Activated CD4-positive, alpha-beta T cell treated with anti-CD3 and anti-CD28 coated beads, Interleukin-2, amount 50 U/mL, for 1 hour (primary cell): Measurements from ENCODE around the gene SLIT3.
"Not testable (repeated sequence)": the region's sequence is repeated elsewhere in the genome, so short reads cannot be mapped to it uniquely, and the experiment has no call there.

ENCODE experiments used
- DNase-seq: peaks from one replicate; pipeline ENCODE4 v3.0.0-alpha.2; 2020

SLIT3 gene

DNA sequence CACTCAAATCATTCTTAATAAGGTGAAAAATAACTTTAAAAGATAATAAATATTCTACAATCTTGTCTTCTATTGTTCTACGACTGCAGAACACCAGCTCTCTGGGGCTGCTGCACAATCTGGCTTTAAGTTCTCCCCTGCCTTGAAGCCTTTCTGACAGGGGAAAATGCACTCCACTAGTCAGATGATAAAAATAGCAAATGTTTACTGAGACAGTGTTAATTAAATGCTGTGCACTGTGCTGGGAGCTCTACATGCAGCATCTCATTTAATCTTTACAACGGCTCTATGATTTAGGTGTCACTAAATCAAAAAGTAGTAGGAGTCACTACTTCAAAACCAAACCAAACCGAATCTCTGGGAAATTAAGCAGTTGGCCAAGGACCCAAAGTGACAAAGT lies 132.7 kb downstream of the SLIT3 start:
- no peak for DNase-seq

DNA sequence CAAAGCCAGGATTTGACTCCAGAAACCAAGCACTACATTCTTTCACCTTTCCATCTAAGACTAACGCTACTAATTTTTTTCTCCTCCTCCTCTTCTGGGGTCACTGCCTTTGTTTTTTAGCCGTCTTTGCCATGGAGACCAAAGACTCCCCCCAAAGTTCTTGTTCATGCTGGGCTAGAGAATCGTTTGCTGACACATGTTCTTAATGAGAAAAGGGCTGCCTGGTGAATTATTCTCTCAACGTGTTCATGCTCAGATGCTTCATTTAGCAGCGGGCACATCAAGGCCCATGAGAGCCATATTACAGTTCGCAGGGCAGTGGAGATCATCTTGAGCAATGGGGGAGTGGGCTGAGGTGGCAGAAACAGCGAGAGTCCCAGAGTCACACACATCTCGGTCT lies 134.9 kb downstream of the SLIT3 start:
- no peak for DNase-seq

DNA sequence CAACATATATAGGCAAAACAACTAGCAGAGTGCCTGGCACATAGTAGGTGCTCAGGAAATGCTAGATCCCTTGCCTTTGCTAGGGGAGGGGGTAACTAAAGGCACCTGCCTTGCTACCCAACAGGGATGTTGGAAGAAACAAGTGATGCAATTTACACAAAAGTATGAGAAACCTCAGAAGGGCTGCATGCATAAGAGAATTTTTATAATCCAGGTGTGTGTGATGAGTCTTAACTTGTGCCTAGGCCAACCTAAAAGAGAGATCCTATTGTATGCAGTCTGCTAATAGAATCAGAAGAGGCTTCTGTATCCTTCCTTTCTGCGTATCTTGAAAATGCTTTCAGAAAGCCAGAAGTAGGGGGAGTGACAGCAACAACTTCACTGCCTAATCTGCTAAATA lies 135.9 kb downstream of the SLIT3 start:
- no peak for DNase-seq

DNA sequence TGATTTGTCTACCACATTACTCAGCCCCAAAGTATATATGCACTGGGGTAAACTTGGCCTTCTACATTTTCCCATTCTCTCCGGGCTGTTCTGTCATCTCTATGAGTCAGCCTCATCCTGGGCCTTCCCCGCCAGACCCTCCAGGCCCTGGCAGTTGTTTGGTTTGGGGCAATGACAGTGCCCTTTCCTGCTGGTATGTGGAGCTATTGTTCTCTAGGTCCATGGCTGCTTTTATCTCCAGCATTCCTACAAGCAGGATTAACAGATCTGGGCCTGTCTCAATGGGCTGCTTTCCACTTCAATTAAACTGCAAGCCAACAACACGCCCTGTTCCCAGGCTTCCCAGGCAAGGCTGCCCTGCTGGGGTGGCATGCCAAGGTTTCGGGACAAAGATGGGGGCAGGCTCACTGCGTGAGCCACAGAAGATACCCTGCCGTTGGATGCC lies 136.4 kb downstream of the SLIT3 start:
- no peak for DNase-seq

DNA sequence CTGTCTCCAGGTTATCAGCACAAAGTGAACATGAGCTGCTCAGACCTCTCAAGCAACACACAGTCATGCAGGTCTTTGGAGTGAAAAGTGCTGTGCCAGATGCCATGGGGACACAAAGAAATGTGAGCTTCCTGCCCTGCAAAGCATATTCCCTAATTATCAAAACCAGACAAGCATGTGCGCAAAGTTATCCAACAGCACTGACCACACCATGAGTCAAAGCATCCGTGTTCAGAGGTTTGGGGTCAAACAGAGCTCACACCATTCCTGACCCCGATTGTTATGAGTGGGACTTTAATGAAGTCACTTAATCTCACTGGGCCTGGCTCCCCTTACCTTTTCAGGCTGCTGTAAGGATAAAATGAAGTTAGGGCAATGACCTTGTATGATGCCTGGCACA lies 138.5 kb downstream of the SLIT3 start:
- DNase-seq: no peak

DNA sequence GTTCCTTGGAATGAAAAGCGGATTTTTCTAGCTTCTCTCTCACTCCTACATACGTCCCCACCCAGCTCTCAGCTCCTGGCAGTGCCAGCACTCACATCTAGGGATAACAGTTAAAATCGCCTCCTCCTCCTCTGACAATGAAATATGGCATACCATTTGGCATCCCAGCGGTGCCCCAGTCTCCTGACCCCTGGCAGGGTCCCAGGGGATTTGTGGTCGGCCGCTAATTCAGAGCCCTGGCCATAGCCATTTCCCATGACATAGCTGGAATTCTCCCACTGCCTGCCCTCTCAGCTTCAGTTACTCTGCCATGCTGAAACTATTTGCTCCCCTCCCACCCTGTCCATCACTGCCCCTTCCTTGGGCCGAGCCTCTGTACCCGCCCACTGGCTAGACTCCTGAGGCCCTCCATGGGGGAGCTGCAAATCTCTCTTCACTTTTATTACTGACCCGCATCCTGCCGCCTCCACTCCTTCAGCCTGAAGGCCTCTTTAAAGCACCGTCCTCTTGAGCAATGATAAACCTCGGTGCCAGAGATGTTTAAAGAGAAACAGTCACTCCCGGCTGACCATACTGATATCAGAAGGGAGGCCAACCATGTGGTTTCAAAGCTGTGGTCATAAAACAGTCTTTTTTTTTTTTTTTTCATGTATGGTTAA lies 139.8 kb downstream of the SLIT3 start:
- DNase-seq: no peak

DNA sequence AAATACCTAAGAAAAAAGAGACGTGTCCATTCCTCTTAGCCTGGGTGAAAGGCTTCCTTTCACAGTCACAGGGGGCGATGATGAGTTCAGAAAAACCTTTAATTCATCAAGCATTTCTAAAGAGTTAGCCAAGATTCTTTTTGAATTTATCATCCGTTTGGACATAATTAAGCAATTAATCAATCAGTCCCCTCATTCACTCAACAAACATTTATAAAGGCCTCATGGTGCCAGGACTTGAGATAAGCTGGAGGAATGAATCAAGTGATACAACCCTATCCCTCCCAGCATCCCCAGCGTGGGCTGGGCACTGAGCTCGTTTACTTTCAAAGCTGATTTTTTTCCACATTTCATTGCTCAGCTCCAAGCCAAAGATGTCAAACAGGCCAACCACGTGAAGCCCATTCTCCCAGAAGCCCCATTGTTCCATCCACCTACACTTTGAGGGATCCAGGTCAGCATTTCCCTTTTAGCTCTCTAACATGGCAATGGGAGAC lies 140.5 kb downstream of the SLIT3 start:
- DNase-seq: no peak

DNA sequence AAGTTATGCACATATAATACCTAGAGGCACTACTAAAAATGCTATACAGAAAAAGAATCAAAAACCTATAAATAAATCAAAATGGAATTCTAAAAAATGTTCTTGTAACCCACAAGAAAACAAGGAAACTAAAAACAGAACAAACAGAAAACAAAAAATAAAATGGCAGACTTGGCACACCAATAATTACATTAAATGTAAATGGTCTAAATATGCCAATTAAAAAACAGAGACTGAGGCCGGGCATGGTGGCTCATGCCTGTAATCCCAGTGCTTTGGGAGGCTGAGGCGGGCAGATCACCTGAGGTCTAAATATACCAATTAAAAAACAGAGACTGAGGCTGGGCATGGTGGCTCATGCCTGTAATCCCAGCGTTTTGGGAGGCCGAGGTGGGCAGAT lies 142.2 kb downstream of the SLIT3 start:
- DNase-seq: no peak

DNA sequence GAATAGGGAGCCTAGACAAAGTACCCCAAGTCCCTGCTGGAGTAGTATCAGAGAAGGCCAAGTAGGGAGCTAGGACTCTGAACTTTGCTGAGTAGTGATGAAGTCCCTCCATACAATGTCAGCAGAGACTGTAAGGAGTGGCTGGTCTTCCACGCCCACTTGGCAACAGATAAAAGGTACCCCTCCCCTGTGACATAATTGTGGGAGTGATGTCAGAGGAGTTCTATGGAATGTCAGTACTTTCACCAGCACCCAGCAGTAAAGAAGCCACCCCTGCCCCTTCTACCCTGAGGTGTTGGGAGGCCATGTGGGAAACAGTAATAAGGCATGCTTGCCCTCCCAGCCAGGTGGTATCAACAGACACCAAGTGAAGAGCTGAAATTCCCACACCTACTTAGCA lies 143.9 kb downstream of the SLIT3 start:
- no peak for DNase-seq

DNA sequence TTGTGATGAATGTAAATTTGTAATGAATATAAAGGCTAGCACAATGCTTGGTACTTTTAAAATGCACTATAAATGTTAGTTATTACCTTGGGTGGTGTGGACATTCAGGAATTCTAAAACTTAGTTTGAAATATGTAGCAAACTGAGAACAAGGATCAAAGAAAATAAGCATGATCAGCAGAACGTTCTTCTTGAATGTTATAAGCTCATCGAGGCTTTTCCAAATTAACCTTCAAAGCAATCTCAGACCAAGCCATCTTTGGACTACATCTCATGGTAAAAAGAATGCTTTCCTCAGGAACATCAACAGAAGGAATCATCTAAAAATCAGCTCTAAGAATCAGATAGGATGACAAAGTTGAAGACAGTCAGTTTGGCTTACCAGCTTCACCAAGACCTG lies 146.3 kb downstream of the SLIT3 start:
- DNase-seq: no peak

DNA sequence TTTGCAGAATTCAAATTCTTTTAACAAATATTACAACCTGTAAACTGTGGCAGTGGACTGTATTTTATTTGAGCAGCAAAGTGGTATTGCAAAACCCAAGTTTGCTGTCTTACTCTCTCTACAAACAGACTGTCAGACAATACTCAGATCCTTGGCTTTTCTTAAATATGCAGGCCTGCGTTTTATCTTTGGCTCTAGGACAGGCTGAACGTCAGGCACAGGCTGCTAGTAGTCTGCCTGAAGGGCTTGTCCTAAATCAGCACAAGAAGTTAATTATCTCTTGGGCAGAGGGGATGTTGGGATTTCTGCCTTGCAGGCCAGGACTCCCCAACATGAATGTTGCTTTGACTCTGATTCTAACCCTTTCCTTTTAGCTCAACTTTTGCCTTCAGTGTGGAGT lies 147.5 kb downstream of the SLIT3 start:
- no peak for DNase-seq

DNA sequence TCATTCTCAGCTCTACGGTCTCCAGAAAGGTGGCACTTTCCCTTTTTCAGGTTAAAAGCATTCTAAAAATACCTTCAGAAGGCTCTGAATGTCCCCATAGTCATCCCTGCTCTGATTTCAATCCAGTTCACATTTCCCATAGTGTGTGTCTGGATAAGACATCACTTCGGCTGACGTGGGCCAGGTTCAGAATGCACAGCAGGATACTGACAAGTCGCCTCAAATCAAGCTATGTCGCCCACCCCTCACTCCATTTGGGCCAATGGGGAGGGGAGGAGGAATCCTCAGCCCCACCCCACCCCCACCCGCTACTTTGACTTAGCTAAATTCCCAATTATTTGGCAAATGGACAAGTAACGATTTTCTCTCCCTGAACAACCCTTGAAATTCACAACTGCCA lies 148.0 kb downstream of the SLIT3 start:
- no peak for DNase-seq

DNA sequence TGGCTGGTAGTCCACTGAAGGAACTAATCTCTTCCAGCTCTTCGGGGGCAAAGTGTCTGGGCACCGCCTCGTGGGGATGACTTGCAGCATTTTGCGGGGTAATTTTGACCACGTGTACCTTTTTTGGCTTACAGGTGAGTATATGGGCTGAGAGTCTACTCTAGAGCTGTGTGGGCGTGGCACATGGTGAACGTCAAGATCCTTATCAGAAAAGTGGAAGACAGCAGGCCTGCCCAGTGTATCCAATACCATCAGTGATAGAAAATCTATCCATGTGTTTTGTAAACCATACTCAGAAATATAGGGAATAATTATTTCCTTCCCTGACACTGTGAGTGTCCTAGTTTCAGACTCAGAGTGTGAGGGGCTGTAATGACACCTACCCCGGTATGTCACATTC lies 148.5 kb downstream of the SLIT3 start:
- no peak for DNase-seq

DNA sequence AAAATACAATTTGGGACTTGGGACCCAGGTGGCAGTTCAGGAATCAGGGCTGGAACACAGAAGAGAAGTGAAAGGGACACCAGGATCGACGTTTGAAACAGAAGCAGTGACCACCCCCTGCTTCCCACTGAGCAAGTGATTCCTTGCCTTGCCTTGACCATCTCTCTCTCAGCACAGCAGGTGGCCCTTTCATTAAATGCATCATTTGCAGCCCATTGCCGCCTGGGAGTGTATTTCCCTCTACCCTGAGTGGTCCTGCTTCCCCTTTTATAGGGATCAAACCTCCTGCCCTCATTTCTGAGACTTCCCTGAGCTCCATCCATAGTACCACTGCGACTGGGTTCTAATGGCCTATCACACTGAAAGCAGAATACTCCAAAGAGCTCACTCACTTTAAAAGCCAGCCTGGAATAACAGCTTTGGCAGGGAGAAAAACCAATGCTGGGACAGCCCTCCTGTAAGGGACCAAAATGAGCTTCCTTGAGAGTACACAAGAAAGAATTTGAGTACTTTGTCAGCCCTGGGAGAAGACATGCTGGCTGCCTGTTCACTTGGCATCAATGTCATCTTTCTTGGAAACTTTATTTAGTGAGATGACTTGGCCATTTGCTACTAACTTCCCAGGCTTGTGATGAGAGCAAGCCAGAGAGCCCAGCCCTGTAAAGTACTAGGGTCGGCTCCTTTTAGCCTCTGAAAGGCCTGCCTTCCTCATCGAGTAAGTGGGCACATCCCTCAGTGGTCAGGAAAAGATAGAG lies 149.7 kb downstream of the SLIT3 start:
- DNase-seq: no peak

DNA sequence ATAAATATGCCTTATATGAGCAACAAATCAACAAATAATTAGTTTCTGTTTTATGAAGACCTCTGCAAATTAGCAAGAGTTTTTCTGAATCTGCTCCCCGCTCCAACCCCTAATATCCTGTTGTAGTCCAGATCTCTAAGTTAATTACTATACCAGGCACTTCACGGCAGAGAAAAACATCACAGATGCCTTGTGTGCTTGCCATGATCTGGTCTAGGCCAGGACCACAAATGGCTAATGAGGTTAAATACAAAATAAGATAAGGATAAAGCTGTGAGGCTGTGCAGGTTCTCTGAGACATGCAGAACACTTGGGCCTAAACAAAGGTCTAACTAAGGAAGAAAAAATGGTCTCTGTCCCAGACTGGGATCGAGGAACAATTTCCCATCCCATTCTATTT lies 150.8 kb downstream of the SLIT3 start:
- DNase-seq: no peak

DNA sequence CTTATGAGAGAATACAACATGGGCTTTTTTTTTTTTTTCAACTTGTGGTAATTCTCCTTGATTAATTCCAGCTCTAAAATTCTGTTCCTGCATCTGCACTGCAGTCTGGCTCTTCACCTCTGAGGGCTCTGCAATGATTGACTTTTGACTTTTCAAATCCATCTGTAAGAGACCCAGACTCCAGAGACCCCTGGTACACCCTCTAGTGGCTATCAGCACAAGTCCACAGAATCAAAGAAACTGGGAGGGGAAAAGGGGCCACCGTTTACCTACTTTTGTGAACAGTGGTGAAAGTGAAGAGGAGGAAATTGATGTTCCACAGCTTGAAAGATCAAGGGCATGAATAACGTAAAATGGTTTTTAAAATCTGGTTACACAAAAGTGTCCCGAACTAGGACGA lies 151.6 kb downstream of the SLIT3 start:
- no peak for DNase-seq

DNA sequence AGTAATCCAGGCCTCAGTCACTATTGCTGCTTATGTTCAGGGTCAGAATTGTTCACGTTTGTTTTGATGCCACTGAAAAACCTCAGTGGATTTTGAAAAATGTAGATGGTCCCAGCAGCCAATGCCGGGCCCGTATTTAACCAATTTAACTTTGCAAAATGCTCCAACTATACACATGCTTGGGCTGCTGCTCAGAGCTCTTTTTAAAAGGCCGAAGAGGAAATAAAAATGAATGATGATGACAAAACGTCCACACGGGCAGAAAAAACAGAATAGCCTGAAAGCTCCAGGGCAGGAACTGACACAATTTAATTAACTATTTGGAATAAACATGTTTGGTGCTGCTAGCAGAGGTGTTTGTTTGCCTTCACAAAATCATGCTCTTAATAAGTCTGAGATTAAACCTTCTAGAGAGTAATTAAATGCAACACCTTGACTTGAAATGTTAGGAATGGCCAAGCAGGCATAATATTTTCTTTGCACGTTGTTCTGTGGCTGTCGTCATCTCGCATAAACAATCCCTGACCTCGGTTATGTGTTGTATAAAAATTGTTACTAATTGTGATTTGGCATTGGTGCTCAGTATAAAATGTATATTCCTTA lies 152.7 kb downstream of the SLIT3 start:
- DNase-seq: no peak

DNA sequence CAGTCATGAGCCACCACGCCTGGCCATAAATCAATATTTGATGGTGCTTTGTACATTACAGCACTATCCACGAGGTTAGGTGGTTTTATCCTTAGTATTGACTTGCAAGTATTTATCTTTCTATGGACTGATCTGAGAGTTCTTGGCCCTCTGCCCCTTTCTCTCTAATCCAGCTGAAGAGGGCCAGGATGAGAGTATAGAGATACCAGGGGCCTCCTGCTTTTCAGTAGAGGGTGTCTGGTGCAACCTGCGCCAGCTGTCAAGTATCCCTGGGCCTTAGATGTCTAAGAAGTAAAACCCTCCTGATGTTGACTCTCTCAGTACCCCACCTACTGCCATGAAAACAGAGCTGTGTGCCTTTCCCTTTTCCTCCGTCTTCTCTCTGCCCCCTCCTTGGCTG lies 153.4 kb downstream of the SLIT3 start:
- DNase-seq: no peak

DNA sequence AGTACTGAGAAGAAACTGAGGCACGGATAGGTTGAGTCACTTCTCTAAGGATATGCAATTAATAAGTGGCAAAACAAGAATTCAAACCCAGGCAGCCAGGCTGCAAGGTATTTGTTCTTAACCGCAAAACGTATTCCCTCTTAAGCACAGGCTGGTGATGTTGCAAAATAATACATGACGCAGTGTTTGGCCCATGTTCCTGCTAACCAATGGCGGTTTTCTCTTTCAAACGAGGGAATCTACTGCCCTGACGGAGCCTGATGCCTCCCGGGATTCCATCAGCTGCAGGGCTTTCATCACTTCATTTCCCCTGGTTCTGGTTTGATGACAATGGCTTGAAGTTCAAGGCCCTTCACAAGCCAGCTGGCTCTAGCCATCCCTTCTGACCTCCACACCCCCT lies 154.8 kb downstream of the SLIT3 start:
- DNase-seq: no peak

DNA sequence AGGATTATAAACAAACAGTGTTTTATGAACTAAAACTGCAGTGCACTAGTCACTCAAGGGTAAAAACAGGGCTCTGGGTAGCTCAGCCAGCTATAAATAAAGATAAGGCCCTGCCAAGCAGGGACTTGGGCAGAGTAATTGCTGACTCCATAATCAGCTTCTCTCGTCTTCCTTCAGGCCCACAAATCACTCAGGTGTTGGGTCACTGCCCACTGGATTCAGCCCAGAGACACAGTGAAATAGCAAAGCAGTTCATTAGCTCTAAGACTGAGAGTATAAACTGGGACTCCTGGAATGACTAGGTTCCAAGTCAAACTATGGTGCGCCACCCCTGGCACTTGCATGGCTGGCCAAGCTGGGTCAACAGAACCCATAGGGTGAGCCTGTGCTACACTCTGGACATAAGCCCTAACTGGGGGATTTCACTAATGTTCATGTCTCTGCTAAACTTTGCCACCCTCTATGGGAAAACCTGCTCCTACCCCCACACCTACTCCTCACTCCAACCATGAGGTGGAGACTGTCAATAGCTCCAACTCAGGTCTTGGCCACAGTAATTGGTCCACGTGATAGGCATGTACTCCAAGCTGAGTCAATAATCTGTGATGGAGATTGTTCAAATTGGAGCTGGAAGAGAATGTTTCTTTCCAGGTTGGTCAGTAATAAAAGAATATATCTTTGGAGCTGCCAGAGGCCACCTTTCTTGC lies 158.5 kb downstream of the SLIT3 start:
- DNase-seq: no peak

DNA sequence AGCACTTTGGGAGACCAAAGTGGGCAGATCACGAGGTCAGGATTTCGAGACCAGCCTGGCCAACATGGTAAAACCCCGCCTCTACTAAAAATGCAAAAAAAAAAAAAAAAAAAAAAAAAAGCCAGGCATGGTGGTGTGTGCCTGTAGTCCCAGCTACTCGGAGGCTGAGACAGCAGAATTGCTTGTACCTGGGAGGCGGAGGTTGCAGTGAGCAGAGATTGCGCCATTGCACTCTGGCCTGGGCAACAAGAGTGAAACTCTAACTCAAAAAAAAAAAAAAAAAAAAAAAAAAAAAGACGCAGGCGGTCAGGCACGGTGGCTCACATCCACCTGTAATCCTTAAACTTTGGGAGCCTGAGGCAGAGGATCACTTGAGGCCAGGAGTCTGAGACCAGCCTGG lies 160.7 kb downstream of the SLIT3 start:
- DNase-seq: not testable (repeated sequence)

DNA sequence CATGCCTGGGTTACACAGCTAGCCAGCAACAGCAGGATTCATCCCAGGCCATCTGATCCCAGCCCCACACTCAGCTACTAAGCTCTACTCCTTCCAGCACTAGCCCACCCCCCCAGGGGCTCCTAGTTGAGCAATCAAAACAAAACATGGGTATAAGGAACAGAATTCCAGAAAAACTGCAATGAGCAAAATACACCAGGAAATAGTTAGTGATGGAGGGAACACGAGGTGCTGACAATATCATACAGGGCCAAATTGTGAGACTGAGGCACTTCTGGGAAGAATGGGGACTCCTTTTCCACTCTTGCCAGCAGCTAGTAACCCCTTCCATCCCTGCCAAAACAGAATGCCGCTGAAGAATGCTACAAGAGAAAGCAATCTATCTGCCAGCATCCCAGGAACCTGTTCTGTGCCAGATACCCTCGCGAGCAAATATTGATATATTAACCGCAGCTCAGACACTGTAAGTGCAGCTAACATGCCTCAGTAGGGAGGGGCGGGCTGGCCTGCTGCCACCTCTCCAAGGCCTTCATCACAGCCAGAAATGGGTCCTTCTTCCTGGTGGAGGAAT lies 161.4 kb downstream of the SLIT3 start:
- DNase-seq: no peak

DNA sequence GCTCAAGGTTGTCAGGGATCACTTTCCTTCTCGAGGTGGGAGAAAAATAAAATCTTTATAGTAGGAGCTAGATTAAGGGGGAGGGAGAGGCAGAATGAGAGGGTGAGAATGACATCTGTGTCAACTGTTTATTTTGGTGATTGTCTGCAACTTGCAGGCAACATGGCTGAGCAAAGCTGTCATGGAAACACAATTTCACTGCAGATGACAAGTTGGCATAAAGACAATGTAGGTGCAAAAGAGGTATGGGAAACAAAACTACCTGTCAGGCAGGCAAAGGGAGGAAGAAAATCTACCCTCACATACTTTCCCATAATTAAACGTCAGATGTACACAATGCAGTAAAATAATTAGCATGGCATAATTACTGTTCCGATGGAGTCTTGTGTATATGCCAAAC lies 167.4 kb downstream of the SLIT3 start:
- DNase-seq: no peak
